Smooth muscle cell (in vitro differentiated cells): ENCODE measurements around the gene PRDM10. TPM values are rescaled to one million over a fixed set of nuclear protein-coding genes. Genes with fewer than 3 reads are reported as not detected.

Experiments used
- DNase-seq: peaks from one replicate; lab custom pipeline; 2025; ENCODE audit not compliant: unreplicated experiment; lab: John Stamatoyannopoulos, UW
- H2AFZ ChIP-seq: fragments of 200-600 bp; sonication (generic); 2 replicates; pipeline ENCODE4 v1.6.0; 2016; ENCODE audit warnings: antibody characterized with exemption, low read depth, mild to moderate bottlenecking
- H3F3A ChIP-seq: fragments of 200-600 bp; sonication (generic); 2 replicates; pipeline ENCODE4 v1.6.0; 2017; ENCODE audit warnings: antibody characterized with exemption, low read depth
- H3K27ac ChIP-seq: fragments of 200-600 bp; sonication (generic); 2 replicates; pipeline ENCODE4 v1.5.1; 2016; ENCODE audit warnings: low read depth, mild to moderate bottlenecking
- H3K27me3 ChIP-seq: fragments of 200-600 bp; sonication (generic); 2 replicates; pipeline ENCODE4 v1.6.1; 2016; ENCODE audit warnings: low read depth, mild to moderate bottlenecking
- H3K36me3 ChIP-seq: fragments of 200-600 bp; sonication (generic); 2 replicates; pipeline ENCODE4 v1.5.1; 2016; ENCODE audit warnings: low read depth
- H3K4me1 ChIP-seq: fragments of 200-600 bp; sonication (generic); 2 replicates; pipeline ENCODE4 v1.5.1; 2016; ENCODE audit warnings: low read depth
- H3K4me2 ChIP-seq: fragments of 200-600 bp; sonication (generic); 2 replicates; pipeline ENCODE4 v1.6.0; 2016; ENCODE audit warnings: mild to moderate bottlenecking
- H3K4me3 ChIP-seq: fragments of 200-600 bp; sonication (generic); 2 replicates; pipeline ENCODE4 v1.5.1; 2016; ENCODE audit warnings: mild to moderate bottlenecking
- H3K79me2 ChIP-seq: fragments of 200-600 bp; sonication (generic); 2 replicates; pipeline ENCODE4 v1.6.0; 2016; ENCODE audit warnings: low read depth, mild to moderate bottlenecking
- H3K9ac ChIP-seq: fragments of 200-600 bp; sonication (generic); 2 replicates; pipeline ENCODE4 v1.6.0; 2016; ENCODE audit warnings: low read depth
- H3K9me3 ChIP-seq: fragments of 200-600 bp; sonication (generic); replicated peaks from 2 replicates; pipeline ENCODE4 v1.5.1; 2016; ENCODE audit warnings: low read depth
- H4K20me1 ChIP-seq: fragments of 200-600 bp; sonication (generic); 2 replicates; pipeline ENCODE4 v1.6.0; 2016; ENCODE audit warnings: low read depth
- WGBS: methylation state at CpG from one replicate; pipeline ENCODE4 v1.1.7; 2016; ENCODE audit warnings: low lambda C conversion rate; 5-methylcytosine and 5-hydroxymethylcytosine counted together
- polyA plus RNA-seq: library from polyadenylated mRNA; unstranded; fragments of >200 nt; fragmentation: Nextera tagmentation; extraction: Ambion mirVana; gene quantifications from 2 replicates; pipeline ENCODE4 v1.2.1, GENCODE V29; 2016
- total RNA-seq: library from RNA; depleted of rRNA; stranded (reverse); fragments of >200 nt; gene quantifications from 2 replicates; pipeline ENCODE4 v1.2.3, GENCODE V29; 2014
- TF ChIP-seq, protein P1 (sequence below): fragments of 200-600 bp; sonication (generic); IDR thresholded peaks from 2 replicates; pipeline ENCODE4 v1.5.1; 2017; ENCODE audit warnings: borderline replicate concordance, mild to moderate bottlenecking, antibody characterized with exemption; ENCODE audit not compliant: insufficient read depth, poor library complexity, severe bottlenecking

The PRDM10 gene
- total and polyA plus RNA-seq, 2 experiments from 2014 or later = 3.7 to 12.2 TPM

DNA sequence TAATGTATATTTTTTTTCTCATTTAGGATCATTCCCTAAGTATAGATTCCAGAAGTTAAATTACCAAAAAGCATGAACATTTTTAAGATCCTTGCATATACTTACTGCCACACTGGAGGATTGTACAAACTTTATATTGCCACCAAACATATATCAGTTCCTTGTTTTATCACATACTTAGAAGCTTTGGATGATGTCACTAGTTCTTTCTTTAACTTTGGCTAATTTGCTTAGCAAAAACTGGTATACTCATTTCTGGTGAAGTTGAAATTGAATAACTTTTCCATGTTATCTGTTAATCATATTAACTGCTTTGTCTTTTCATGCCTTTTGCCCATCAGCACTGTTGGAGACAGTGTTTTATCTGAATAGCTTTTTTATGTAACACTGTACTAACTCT lies 31.6 kb upstream of the PRDM10 start:
- Histone ChIP-seq H3K4me3 (no peak overlapping the region), H3K36me3 (no peaks in the 10 kb centered on the region), H3K9ac (no peak overlapping the region), H3K9me3 (no peaks in the 10 kb centered on the region), H3K27ac (no peak overlapping the region), H4K20me1 (no peaks in the 10 kb centered on the region), H3K4me1 (peaks cover 16% of the 10 kb centered on the region), H3K27me3 (no peaks in the 10 kb centered on the region), H3K4me2 (no peak overlapping the region), H2AFZ (no peak overlapping the region), H3F3A (no peaks in the 10 kb centered on the region), H3K79me2 (no peaks in the 10 kb centered on the region)
- no peak for DNase-seq
- TF ChIP-seq, protein P1, sequence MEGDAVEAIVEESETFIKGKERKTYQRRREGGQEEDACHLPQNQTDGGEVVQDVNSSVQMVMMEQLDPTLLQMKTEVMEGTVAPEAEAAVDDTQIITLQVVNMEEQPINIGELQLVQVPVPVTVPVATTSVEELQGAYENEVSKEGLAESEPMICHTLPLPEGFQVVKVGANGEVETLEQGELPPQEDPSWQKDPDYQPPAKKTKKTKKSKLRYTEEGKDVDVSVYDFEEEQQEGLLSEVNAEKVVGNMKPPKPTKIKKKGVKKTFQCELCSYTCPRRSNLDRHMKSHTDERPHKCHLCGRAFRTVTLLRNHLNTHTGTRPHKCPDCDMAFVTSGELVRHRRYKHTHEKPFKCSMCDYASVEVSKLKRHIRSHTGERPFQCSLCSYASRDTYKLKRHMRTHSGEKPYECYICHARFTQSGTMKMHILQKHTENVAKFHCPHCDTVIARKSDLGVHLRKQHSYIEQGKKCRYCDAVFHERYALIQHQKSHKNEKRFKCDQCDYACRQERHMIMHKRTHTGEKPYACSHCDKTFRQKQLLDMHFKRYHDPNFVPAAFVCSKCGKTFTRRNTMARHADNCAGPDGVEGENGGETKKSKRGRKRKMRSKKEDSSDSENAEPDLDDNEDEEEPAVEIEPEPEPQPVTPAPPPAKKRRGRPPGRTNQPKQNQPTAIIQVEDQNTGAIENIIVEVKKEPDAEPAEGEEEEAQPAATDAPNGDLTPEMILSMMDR = no peak

DNA sequence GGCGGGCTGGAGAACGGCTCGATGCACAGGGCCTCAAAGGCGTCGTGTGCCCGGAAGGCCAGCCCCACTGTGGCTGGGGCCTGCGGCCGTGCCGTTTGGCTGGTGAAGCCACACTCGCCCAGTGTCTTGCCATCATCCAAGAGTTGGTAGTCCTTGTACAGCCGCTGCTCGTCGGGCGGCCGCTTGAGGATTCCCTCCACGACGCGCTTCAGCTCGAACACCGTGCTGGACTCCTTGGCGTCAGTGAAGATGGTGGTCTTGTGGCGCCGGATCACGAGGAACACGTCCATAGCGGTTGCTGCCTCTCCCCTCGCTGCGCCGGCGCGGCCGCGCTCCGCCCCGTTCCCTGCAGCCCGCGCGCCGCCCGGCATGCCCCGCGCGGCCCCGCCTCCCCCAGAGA lies 30.3 kb upstream of the PRDM10 start:
- Histone ChIP-seq H3K27me3 (no peaks in the 10 kb centered on the region), H3K4me3 (no peak overlapping the region), H3K4me2 (no peak overlapping the region), H3K36me3 (no peaks in the 10 kb centered on the region), H3K9me3 (no peaks in the 10 kb centered on the region), H3K79me2 (no peaks in the 10 kb centered on the region), H3K9ac (no peak overlapping the region), H4K20me1 (no peaks in the 10 kb centered on the region), H3F3A (no peaks in the 10 kb centered on the region), H2AFZ (no peak overlapping the region), H3K4me1 (peaks cover 10% of the 10 kb centered on the region), H3K27ac (no peak overlapping the region)
- TF ChIP-seq, protein P1 = no peak
- 98% methylated on average over 44 of the region's 44 CpGs for WGBS
- no peak for DNase-seq

DNA sequence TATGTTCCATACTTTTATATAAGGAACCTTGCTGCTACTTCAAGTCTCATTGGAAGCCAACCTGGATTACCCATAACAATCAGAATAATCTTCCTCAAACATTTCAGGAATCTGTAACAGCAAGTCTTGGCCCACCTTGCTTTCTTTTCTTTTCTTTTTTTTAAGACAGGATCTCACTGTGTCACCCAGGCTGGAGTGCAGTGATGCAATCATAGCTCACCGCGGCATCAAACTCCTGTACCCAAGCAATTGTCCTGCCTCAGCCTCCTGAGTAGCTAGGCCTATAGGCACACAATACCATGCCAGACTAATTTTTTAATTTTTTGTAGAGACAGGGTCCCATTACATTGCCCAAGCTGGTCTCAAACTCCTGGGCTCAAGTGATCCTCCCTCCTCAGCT lies 29.3 kb upstream of the PRDM10 start:
- Histone ChIP-seq H3F3A (no peaks in the 10 kb centered on the region), H3K9me3 (no peaks in the 10 kb centered on the region), H3K4me2 (no peak overlapping the region), H3K4me1 (peaks cover 2% of the 10 kb centered on the region), H3K36me3 (no peaks in the 10 kb centered on the region), H3K27me3 (no peaks in the 10 kb centered on the region), H4K20me1 (no peaks in the 10 kb centered on the region), H3K9ac (no peak overlapping the region), H2AFZ (no peak overlapping the region), H3K27ac (no peak overlapping the region), H3K79me2 (no peaks in the 10 kb centered on the region), H3K4me3 (no peak overlapping the region)
- WGBS = 84% methylated on average over 2 of the region's 2 CpGs
- TF ChIP-seq, protein P1 = no peak
- no peak for DNase-seq

DNA sequence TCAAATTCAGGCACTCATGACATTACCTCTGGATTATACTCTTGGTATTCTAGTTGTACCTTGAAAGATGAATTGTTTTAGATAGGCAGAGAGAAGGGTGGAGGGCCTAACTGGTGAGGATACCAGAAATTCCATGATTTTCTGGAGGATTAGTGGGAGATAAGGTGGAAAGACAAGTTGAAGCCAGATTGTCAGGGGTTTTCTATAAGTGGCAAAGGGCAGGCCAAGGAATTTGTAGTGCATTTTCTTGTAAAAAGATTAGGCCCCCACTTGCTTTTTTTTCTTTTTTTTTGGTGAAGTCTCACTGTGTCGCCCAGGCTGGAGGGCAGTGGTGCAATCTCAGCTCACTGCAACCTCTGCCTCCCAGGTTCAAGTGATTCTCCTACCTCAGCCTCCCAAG lies 28.4 kb upstream of the PRDM10 start:
- Histone ChIP-seq H3K36me3 (no peaks in the 10 kb centered on the region), H4K20me1 (no peaks in the 10 kb centered on the region), H3K4me1 (no peaks in the 10 kb centered on the region), H3K79me2 (no peaks in the 10 kb centered on the region), H3K27ac (no peak overlapping the region), H2AFZ (no peak overlapping the region), H3K4me2 (no peak overlapping the region), H3K9me3 (no peaks in the 10 kb centered on the region), H3F3A (no peaks in the 10 kb centered on the region), H3K9ac (no peak overlapping the region), H3K27me3 (no peaks in the 10 kb centered on the region), H3K4me3 (no peak overlapping the region)
- TF ChIP-seq, protein P1 = no peak
- no peak for DNase-seq
- 56% methylated on average over 1 of the region's 1 CpG for WGBS
